Activated CD4-positive, CD25-positive, alpha-beta regulatory T cell treated with anti-CD3 and anti-CD28 coated beads, Interleukin-2, amount 50 U/mL, for 16 hours (primary cell): Measurements from ENCODE around the gene TTC33.
"Not testable (repeated sequence)": the region's sequence is repeated elsewhere in the genome, so short reads cannot be mapped to it uniquely, and the experiment has no call there.

Source experiments
- DNase-seq: peaks from one replicate; pipeline ENCODE4 v3.0.0-alpha.2; 2020; ENCODE audit warnings: low read depth, low spot score

Gene TTC33

DNA sequence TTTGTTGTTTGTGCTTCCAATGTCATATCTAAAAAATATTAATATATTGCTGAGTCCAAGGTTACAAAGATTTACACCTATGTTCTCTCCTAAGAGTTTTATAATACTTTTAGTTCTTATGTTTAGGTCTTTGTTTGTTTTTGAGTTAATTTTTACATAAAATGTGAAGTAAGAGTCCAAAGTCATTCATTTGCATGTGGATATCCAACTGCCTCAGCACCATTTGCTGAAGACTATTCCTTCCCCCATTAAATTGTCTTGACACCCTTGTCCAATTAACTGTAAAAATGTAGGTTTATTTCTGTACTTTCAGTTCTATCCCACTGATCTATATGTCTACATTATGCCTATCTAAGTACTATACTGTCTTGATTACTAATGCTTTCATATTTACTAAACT lies 35.7 kb downstream of the TTC33 start:
- DNase-seq, result no peak

DNA sequence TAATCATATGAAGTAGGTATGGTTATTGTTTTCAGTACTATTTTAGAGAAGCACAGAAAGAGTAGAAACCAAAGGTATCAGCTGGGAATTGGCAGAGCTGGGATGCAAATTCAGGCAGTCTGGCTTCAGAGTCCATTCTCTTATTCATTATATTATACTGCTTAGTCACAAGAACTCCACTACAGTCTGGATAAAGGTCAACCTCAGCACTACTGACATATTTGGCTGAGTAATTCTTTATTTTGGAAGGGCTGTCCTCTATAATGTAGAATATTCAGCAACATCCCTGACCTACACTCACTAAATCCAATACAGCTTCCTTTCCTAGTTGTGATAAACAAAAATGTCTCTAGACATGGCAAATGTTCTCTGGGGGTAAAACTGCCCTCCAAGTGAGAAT lies 38.5 kb downstream of the TTC33 start:
- DNase-seq, result no peak

DNA sequence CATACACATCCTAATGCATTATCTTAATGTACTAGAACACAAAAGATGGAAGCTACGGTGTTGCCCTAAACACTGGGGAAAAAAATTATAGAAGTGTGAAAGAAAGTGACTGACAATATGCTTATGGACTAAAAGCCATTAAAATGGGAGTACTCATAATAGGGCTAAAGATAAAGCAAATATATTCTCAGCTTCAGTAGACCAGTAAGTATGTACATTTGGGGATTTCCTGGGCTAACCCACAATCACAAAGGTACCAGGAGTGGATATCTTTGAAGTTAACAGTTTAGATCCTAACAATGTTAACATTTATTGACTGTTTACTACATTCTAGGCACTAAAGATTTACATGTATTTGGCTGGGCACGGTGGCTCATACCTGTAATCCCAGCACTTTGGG lies 39.2 kb downstream of the TTC33 start:
- no peak for DNase-seq

DNA sequence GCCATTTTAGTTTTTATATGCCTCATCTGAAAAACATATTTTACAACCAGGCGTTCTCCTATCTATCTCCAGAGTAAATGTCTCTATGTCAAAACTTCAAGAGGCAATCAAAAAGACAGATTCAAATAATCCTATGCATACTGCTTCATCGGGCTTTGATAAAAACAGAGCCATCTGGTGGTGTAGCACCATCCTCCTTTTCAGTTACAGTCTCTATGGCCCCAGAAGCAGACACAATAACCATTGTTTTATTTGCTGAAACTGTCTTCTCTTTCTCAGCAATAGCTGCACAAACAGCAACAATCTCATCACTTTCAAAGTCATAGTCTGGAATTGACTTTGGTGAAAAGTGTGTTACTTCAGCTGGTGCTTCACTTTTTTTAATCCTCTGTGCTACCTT lies 39.8 kb downstream of the TTC33 start:
- no peak for DNase-seq

DNA sequence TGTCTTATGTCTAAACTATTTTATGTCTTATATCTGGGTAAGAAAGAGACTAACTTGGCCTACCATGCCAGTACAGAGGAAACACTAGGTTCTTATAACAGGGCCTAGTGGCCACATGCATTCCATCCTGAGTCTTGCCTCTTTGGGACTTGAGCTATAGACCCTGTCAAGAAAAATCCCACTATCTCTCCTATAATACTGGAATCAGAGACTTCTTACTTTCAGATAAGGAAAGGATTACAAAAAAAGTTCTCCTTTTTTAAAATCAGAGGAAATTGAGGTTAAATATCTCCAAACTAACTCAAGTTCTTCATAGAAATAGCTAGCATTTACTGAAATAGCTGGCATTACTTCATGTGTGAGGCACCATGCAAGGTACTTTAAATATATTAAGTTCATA lies 41.8 kb downstream of the TTC33 start:
- no peak for DNase-seq

DNA sequence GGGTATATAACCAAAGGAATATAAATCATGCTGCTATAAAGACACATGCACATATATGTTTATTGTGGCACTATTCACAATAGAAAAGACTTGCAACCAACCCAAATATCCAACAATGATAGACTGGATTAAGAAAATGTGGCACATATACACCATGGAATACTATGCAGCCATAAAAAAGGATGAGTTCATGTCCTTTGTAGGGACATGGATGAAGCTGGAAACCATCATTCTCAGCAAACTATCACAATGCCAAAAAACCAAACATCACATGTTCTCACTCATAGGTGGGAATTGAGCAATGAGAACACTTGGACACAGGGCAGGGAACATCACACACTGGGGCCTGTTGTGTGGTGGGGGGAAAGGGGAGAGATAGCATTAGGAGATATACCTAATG lies 45.2 kb downstream of the TTC33 start:
- not testable (repeated sequence) for DNase-seq

DNA sequence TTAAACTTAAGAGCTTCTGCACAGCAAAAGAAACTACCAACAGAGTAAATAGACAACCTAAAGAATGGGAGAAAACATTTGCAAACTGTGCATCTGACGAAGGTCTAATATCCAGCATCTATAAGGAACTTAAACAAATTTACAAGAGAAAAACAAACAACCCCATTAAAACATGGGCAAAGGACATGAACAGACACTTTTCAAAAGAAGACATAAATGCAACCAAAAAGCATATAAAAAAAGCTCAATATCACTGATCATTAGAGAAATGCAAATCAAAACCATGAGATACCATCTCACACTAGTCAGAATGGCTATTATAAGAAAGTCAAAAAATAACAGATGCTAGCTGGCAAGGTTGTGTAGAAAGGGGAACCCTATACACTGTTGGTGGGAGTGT lies 50.3 kb downstream of the TTC33 start:
- DNase-seq, result not testable (repeated sequence)

DNA sequence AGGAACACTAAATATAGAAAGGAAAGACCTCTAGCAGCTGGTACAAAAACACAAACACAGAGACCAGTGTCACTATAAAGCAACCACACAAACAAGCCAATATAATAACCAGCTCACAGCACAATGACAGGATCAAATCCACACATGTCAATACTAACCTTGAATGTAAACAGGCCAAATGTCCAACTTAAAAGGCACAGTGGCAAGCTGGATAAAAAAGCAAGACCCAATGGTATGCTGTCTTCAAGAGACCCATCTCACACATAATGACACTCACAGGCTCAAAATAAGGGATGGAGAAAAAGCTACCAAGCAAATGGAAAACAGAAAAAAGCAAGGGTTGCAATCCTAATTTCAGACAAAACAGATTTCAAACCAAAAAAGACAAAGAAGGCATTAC lies 53.7 kb downstream of the TTC33 start:
- DNase-seq, result not testable (repeated sequence)

DNA sequence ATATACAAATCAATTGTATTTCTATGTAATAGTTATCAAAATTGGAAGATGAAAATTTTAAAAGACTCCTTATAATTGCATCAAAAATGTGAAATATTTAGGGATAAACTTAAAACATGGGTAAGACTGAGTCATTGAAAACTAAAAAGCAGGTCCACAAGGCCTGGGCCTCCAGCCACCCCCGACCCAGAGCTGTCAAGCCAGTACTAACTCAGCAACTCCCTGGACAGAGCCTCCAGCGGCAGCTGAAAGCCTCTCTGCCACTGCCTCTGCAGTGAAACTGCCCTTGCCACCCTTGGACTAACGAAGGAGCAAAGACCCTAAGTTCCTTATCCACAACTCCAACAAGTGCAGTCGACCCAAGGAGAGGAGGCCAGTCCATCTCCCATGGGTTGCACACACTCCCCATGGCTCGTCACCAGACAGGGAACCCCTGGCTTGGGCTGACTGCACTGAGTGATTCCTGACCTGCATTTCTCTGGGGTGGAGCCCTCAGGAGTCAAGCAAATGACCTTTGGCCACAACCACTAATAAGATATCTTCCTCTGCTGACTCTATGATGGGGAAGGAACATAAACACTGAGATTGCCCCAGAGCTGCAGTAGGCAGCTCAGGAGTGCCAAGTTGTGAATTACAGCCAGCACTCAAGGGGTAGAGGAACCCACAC lies 55.5 kb downstream of the TTC33 start:
- no peak for DNase-seq

DNA sequence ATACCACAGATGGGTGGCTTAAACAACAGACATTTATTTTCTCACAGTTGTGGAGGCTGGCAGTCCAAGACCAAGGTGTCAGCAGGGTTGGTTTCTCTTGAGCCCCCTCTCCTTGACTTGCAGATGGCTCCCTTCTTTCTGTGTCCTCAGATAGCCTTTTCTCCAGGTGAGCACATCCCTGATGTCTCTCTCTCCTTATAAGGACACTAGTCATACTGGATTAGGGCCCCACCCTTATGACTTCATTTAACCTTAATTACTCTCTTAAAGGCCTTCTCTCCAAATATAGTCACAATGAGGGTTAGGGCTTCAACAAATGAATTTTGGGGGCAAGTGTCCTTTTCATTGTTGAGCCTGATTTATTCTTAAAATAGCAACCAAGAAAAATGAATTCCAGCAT lies 61.3 kb downstream of the TTC33 start:
- no peak for DNase-seq

DNA sequence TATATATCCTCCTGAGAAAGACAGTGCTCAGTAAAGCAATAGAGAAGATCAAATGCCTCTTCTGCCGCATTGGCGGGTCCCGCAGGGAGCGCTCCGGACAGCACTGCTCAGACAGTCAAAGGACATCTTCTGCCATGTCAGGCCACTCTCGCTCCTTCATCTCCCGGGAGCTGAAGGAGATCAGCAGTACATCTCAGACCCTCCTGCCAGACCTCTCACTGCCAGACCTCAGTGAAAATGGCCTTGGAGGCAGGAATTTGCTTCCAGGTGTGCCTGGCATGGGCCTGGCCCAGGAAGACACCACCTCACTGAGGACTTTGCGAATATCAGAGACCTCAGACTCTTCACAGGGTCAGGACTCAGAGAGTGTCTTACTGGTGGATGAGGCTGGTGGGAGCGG lies 63.9 kb downstream of the TTC33 start:
- no peak for DNase-seq

DNA sequence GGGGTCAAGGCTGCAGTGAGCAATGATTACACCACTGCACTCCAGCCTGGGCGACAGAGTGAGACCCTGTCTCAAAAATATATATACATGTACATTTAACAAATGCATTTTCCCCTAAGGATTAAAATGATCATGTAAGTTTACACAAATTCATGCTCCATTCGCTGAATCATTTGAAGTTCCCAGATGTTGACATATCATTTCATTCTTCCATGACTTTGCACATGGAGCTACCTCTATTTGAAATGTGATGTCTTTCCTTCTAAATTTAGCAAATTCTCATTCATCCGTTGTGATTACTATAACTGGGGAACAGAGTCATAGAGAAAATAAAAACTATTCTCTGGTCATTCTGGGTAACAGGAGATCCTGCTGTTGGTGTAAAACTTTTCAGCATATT lies 65.5 kb downstream of the TTC33 start:
- no peak for DNase-seq

DNA sequence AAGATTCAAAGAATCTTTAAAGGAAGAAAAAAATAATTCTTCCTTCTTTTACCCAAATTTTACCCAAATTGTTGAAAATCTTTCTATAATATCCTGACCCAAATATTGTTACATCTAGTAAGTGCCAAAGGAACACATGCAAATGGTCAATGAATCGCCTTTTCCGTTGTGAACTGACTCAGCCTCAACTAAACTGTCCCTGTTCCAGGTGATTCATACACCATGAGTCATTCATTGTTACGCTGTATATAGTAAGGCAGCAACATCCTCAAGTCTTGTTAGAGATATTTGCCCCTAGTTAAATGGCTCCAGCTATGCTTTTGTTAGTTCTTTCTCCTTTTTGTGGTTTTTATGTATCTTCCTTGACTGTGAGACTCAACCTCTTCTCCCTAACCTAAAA lies 66.3 kb downstream of the TTC33 start:
- DNase-seq, result no peak

DNA sequence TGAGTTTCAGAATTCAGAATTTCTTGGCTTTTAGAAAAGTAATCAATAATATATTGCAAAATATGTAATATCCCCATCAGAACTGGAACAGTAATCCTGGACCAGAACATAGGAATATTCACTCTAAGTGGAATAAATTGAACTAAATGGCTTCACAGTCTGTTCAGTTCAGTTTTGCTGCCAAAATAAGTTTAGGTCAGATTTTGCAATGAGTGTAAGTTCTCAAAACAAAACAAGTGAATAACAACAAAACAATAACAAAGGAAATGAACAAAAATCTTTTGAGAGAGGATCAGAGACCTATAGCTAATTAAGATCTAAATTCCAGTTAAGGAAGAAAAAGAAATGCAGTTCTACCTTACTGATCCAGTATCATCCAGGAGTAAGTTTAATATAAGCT lies 66.8 kb downstream of the TTC33 start:
- DNase-seq, result no peak

DNA sequence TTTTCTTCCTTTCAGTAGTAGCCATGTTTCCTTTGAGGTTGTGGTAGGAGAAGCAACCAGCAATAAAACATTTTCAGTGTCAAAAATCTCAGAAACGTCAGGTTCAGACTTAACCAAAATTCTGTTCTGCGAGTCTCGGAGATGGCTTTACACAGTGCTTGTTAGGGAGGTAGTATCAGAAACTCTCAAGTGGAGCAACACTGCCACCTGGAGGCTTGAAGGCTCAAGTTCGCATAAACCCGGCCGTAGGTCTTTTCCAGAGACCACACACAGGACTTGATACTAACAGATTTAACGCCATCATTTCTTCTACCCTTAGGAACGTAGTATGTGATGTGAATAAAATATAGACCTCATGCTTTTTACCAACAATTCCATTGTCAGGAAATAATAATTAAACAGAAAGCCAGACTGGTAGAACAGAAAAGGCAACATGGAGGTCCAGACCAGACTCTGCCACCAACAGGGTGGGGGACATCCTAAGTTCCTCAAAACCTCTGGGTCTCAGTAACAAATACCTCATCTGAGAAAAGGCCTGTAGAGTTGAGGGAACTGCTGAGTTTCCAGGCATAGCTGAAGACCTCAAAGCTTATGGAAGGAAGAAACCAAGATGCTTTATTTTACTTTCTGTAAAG lies 67.5 kb downstream of the TTC33 start:
- DNase-seq, result peak; percentile 73

DNA sequence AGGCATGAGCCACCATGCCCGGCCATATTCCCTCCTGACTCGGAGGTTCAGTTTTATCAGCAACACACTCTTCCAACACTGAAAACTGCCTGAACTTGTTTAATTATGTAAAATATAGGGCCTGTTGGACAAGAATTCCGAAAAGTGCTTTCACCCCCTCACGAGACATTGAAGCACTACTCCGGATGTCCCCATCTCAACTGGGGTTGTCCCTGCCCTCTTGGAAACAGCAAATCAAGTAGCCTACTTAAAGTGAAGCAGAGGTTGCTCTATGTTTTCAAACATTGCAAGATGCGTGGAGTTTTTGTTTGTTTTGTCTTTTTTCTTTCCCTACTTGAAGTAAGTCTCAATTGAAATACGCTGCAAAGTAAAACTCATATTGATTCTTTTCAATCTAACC lies 68.4 kb downstream of the TTC33 start:
- no peak for DNase-seq

DNA sequence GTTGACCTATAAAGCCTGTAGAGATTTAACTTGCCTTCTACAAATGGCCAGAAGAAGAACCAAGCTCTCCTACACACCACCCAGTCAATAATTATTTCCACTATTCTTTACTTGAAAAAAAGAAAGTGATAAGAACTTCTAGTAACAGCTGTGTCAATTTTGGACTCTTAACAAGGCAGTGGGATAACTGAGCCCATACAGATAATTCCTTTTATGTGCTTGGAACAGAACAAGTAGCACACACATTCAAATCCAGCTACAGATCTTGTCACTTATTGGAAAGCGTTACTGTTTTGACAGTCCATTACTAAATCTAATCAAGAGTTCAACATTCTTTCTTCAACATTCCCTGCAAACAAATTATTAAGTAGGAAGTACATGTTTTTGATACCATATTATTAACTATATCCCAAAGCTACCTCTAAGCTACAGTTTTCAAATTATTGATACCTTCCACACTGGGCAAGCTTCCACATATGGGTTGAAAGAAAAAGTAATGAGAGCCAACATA lies 69.7 kb downstream of the TTC33 start:
- DNase-seq, result no peak

DNA sequence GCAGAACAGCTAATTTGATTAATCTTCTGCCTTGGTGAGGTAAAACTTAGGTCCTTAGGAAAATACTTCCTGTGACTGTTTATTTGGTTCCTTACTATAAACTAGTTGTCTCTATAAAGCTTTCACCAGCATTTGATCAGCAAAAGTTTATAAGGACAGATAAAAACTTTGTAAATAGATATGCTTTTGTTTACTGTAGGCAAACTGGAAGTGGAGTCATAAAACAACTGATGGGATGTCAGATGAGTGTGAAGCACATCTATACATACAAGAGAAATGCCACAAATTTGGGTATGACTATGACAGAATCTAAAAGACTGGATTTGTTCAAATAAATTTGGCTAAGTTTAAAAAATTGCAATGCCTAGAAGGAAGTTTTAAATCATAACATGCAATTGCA lies 70.6 kb downstream of the TTC33 start:
- DNase-seq, result no peak

DNA sequence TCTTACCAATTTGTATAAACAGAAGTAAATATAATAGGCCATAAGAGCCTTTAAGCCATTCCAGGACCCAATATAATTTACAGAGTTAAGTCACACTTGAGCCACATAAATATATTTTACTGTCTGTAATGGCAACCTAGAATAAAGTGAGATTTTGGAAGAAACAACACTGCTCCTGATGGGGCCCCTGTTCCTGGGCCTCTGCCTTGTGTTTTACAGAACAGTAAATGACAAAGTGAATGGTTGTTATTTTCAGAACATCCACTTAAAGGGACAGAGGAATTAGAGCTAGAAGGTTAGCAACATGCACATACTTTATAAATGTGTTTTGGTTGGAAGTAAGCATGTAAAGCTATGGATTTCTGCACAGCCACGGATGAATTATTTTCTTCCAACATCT lies 72.5 kb downstream of the TTC33 start:
- DNase-seq, result no peak

DNA sequence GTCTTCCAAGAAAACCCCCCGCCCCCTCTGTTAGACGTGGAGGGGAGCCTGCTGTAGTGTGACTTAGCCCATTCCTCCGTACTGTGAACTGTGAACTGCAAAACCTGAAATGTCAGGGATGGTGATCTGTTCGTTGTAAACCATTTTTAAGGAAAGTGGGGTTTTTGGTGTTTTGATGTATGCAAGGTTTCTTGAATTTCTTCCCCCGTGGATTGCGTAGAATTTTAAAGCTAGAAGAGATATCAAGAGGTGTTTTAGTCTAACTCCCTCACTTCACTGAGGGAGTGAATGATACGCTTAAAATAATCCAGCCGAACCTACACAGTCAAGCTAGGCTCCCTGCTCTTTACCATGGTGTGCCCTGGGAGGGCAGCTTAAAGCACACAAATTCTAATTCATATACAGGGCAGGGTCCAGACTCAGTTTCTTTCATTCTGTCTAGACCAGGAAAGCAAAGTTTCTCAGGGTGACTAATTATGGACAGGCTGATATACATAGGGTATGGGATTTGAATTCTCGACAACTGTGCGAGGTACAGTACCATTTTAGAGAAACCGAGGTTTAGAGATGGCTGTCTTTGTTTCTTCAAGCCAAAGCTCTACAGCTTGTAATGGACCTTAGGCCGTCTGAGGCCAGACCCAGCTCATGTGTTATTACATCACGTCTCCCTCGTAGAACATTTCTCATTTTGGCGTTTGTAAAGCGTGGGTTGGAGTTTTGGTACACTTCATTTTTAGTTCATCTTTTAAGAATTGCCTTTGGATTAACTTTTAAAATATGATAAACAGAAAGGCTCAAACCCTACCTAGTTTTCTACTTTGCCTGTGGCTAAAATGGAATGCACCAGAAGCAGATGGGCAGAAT lies 73.4 kb downstream of the TTC33 start:
- no peak for DNase-seq

DNA sequence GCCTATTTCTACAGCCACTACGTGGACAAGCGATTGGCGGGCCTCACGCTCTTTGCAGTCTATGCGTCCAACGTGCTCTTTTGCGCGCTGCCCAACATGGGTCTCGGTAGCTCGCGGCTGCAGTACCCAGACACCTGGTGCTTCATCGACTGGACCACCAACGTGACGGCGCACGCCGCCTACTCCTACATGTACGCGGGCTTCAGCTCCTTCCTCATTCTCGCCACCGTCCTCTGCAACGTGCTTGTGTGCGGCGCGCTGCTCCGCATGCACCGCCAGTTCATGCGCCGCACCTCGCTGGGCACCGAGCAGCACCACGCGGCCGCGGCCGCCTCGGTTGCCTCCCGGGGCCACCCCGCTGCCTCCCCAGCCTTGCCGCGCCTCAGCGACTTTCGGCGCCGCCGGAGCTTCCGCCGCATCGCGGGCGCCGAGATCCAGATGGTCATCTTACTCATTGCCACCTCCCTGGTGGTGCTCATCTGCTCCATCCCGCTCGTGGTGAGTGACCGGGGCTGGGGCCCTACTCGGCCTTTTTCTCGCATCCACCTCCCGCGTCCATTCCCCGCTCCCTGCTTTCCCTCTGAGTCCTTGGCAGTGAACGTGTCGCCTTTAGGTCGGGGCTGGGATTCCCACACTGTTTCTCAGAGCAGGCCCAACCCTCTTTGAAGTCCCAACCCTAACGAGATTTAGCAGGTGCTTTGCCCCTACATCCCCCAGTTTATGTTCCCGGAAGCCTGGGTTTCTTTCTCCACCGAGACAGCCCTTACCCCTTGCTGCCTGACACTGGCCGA lies 74.2 kb downstream of the TTC33 start:
- no peak for DNase-seq
